ENCODE results near the gene PLEKHA4. TPM values are rescaled to one million over a fixed set of nuclear protein-coding genes. Genes with fewer than 3 reads are reported as not detected.

Gene PLEKHA4
- total and polyA plus RNA-seq, 2 of the 13 experiments (the other 11 are each of a cell fraction or from before 2014, with no cell fraction given): 4.8 to 6.0 TPM

GRCh38 chr19:48872884-48873475 lies 4.6 kb upstream of the PLEKHA4 start (continued):
- TF ChIP-seq ONECUT2 (CRISPR knock-in tag; IDR thresholded peaks at IDR 0.05) (no peak), KDM4B (CRISPR knock-in tag; IDR thresholded peaks at IDR 0.05) (no peak), HNF4G (IDR thresholded peaks at IDR 0.05; ENCODE audit: borderline replicate concordance, low read depth, low read length) (peak; percentile 13; the same call in 1 of the 2 replicates), HNF4G (CRISPR knock-in tag; IDR thresholded peaks at IDR 0.05; ENCODE audit: borderline replicate concordance, low read depth) (no peak), SRSF9 (IDR thresholded peaks at IDR 0.05; ENCODE audit: borderline replicate concordance, insufficient read depth, low read depth, low read length, poor library complexity, severe bottlenecking) (no peak), ZNF563 (CRISPR knock-in tag; IDR thresholded peaks at IDR 0.05) (0 out of 2 replicates have a peak, but pooled peaks have one; percentile 8), ETV5 (CRISPR knock-in tag; IDR thresholded peaks at IDR 0.05; ENCODE audit: borderline replicate concordance) (peak; percentile 88; the same call in 1 of the 2 replicates), ZNF282 (IDR thresholded peaks at IDR 0.05; ENCODE audit: partially characterized antibody) (no peak), ZNF331 (CRISPR knock-in tag; IDR thresholded peaks at IDR 0.05) (0 out of 2 replicates have a peak, but pooled peaks have one; percentile 26), ZNF777 (CRISPR knock-in tag; IDR thresholded peaks at IDR 0.05) (no peak), CENPT (CRISPR knock-in tag; IDR thresholded peaks at IDR 0.05; ENCODE audit: low read depth) (no peak), ZBTB8A (CRISPR knock-in tag; IDR thresholded peaks at IDR 0.05; ENCODE audit: borderline replicate concordance, low read depth) (no peak), ZNF136 (CRISPR knock-in tag; IDR thresholded peaks at IDR 0.05; ENCODE audit: low read depth) (no peak), AHR (CRISPR knock-in tag; IDR thresholded peaks at IDR 0.05) (no peak), KLF6 (CRISPR knock-in tag; IDR thresholded peaks at IDR 0.05) (no peak), GMEB2 (CRISPR knock-in tag; IDR thresholded peaks at IDR 0.05; ENCODE audit: low read depth) (no peak), CENPX (CRISPR knock-in tag; IDR thresholded peaks at IDR 0.05) (no peak), YEATS2 (CRISPR knock-in tag; IDR thresholded peaks at IDR 0.05; ENCODE audit: borderline replicate concordance) (no peak), ZBTB14 (CRISPR knock-in tag; IDR thresholded peaks at IDR 0.05) (no peak), ERF (CRISPR knock-in tag; IDR thresholded peaks at IDR 0.05) (peak; percentile 12; the same call in 1 of the 2 replicates), FOSL1 (CRISPR knock-in tag; IDR thresholded peaks at IDR 0.05; ENCODE audit: borderline replicate concordance) (peak; percentile 77; the same call in 1 of the 2 replicates), CBX1 (IDR thresholded peaks at IDR 0.05; ENCODE audit: low read depth) (no peak), JUND (CRISPR knock-in tag; IDR thresholded peaks at IDR 0.05) (peak; percentile 48; the same call in 1 of the 2 replicates), ISL2 (CRISPR knock-in tag; IDR thresholded peaks at IDR 0.05) (peak; percentile 43; the same call in 1 of the 2 replicates), BRD4 (CRISPR knock-in tag; IDR thresholded peaks at IDR 0.05) (no peak), ZNF326 (CRISPR knock-in tag; IDR thresholded peaks at IDR 0.05; ENCODE audit: borderline replicate concordance) (no peak), EZH2 (conservative IDR thresholded peaks at IDR 0.05; ENCODE audit: low read depth, low read length) (no peak), ZNF501 (CRISPR knock-in tag; IDR thresholded peaks at IDR 0.05) (no peak), ZNF446 (CRISPR knock-in tag; IDR thresholded peaks at IDR 0.05) (no peak), PLRG1 (conservative IDR thresholded peaks at IDR 0.05) (no peak), FOXA3 (CRISPR knock-in tag; IDR thresholded peaks at IDR 0.05) (peak; percentile 90)
